GM23248 (cell line): ENCODE results near the gene AQR. TPM values are rescaled to one million over a fixed set of nuclear protein-coding genes. Genes with fewer than 3 reads are reported as not detected.
"Not testable (repeated sequence)": the region's sequence is repeated elsewhere in the genome, so short reads cannot be mapped to it uniquely, and the experiment has no call there.

Experiments
- DNase-seq: peaks from one replicate; pipeline ENCODE4 v3.0.0-alpha.2; 2015
- H2AFZ ChIP-seq: fragments of 200-600 bp; sonication (generic); 2 replicates; pipeline ENCODE4 v1.6.1; 2016; ENCODE audit warnings: antibody characterized with exemption
- H3F3A ChIP-seq: fragments of 200-600 bp; sonication (generic); 2 replicates; pipeline ENCODE4 v1.6.1; 2016; ENCODE audit warnings: mild to moderate bottlenecking, antibody characterized with exemption, mixed run types; ENCODE audit not compliant: insufficient read depth
- H3K27ac ChIP-seq: fragments of 200-600 bp; sonication (generic); 2 replicates; pipeline ENCODE4 v1.5.1; 2016; ENCODE audit warnings: mild to moderate bottlenecking
- H3K27me3 ChIP-seq: fragments of 200-600 bp; sonication (generic); replicated peaks from 2 replicates; pipeline ENCODE4 v1.6.1; 2016; ENCODE audit warnings: mild to moderate bottlenecking; ENCODE audit not compliant: insufficient read depth
- H3K36me3 ChIP-seq: fragments of 200-600 bp; sonication (generic); 2 replicates; pipeline ENCODE4 v1.6.1; 2016; ENCODE audit warnings: low read depth, mild to moderate bottlenecking
- H3K4me1 ChIP-seq: fragments of 200-600 bp; sonication (generic); 2 replicates; pipeline ENCODE4 v1.6.1; 2016; ENCODE audit warnings: mild to moderate bottlenecking; ENCODE audit not compliant: insufficient read depth
- H3K4me2 ChIP-seq: fragments of 200-600 bp; sonication (generic); one replicate; pipeline ENCODE4 v1.6.1; 2016; ENCODE audit warnings: mild to moderate bottlenecking; ENCODE audit not compliant: unreplicated experiment
- H3K4me3 ChIP-seq: fragments of 200-600 bp; sonication (generic); 2 replicates; pipeline ENCODE4 v1.5.1; 2016; ENCODE audit warnings: mild to moderate bottlenecking
- H3K79me2 ChIP-seq: fragments of 200-600 bp; sonication (generic); 2 replicates; pipeline ENCODE4 v1.6.1; 2016; ENCODE audit warnings: mild to moderate bottlenecking; ENCODE audit not compliant: insufficient read depth
- H3K9ac ChIP-seq: fragments of 200-600 bp; sonication (generic); 2 replicates; pipeline ENCODE4 v1.6.1; 2016; ENCODE audit warnings: mild to moderate bottlenecking
- H3K9me2 ChIP-seq: fragments of 200-600 bp; sonication (generic); 2 replicates; pipeline ENCODE4 v1.6.1; 2016; ENCODE audit warnings: mixed run types, mild to moderate bottlenecking, moderate library complexity; ENCODE audit not compliant: insufficient read depth
- H3K9me3 ChIP-seq: fragments of 200-600 bp; sonication (generic); one replicate; pipeline ENCODE4 v1.6.1; 2017; ENCODE audit warnings: low read depth
- H4K20me1 ChIP-seq: fragments of 200-600 bp; sonication (generic); 2 replicates; pipeline ENCODE4 v1.6.0; 2016; ENCODE audit not compliant: insufficient read depth
- EZH2 ChIP-seq: fragments of 200-600 bp; sonication (generic); IDR thresholded peaks from 2 replicates; pipeline ENCODE4 v1.6.1; 2018; ENCODE audit warnings: antibody characterized with exemption, mild to moderate bottlenecking; ENCODE audit not compliant: insufficient read depth, poor library complexity, severe bottlenecking
- EZH2phosphoT487 ChIP-seq: fragments of 200-600 bp; sonication (generic); IDR thresholded peaks from 2 replicates; pipeline ENCODE4 v1.6.1; 2018; ENCODE audit warnings: antibody characterized with exemption, moderate library complexity, mild to moderate bottlenecking, low read depth; ENCODE audit not compliant: insufficient read depth
- WGBS, 2 experiments: methylation state at CpG; one replicate each; pipeline ENCODE4 v1.1.6; 2015 to 2017; ENCODE audit warnings: low lambda C conversion rate in 2 of 2, low coverage in 1 of 2; ENCODE audit errors: missing lambda C conversion rate in 2 of 2; 5-methylcytosine and 5-hydroxymethylcytosine counted together
- in situ Hi-C: fragments of 300-500 bp; cut with MboI; formaldehyde crosslinking; loops from 2 replicates; pipeline ENCODE4 v1.15.0; 2020
- polyA plus RNA-seq: library from polyadenylated mRNA; unstranded; fragments of >200 nt; fragmentation: Nextera tagmentation; extraction: Ambion mirVana; gene quantifications from 2 replicates; pipeline ENCODE4 v1.2.1, GENCODE V29; 2016
- total RNA-seq: library from RNA; depleted of rRNA; stranded (reverse); fragments of >200 nt; shearing (Covaris generic); gene quantifications from 2 replicates; pipeline ENCODE4 v1.2.3, GENCODE V29; 2014

The AQR gene
- total and polyA plus RNA-seq, 2 experiments from 2014 or later, result 14.3 to 18.2 TPM

DNA sequence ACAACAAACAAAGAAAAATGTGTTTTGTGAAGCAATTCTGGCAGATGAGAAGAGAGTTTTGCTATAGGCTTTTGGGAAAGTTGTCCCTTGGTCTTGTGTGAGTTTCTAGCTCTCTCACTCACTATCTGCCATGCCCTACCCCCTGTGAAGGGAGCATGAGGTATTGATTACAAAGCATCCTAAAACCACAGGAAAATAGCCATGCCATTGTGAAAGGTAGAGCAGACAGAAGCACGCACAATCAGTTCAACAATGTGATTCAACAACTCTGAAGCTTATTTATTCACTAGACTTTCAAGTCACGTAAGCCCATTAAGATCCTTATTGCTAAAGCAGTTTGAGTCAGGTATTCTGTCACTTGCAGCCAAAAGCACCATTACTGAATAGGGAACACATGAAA, 6.5 kb upstream of the AQR start:
- Histone ChIP-seq H3K9ac (no peak overlapping the region), H3K4me3 (no peak overlapping the region), H2AFZ (no peak overlapping the region), H3K4me1 (no peaks in the 10 kb centered on the region), H4K20me1 (no peaks in the 10 kb centered on the region), H3F3A (0 out of 2 replicates have a peak, but pooled peaks cover 14% of the 10 kb centered on the region), H3K79me2 (peaks cover 16% of the 10 kb centered on the region; the same call in 1 of the 2 replicates), H3K36me3 (0 out of 2 replicates have a peak, but pooled peaks cover 4% of the 10 kb centered on the region), H3K9me3 (no peaks in the 10 kb centered on the region), H3K27me3 (no peaks in the 10 kb centered on the region), H3K27ac (no peak overlapping the region), H3K9me2 (no peaks in the 10 kb centered on the region), H3K4me2 (no peak overlapping the region)
- 98% methylated on average over 2 of the region's 2 CpGs for WGBS, 2 experiments
- no peak for TF ChIP-seq EZH2
- TF ChIP-seq EZH2phosphoT487, result no peak
- DNase-seq, result no peak
- in situ Hi-C loops, result no loop called here

DNA sequence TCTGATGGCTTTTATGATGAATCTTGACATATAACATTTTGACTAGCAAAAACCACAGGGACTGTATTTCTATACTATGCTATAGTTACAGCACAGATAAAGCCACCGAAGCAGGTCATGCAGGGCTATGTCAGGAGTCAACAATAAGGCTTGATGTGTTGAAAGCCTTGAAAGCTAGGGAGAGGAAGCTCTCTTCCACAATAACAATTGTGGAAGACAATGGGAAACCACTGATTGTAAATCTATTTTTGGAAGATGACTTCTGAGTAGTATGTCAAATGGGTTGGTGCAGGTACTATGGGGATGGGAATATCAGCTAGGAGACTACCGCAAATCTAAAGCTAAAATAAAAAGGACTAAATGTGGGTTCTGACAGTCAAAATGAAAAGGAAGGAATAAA, 4.0 kb upstream of the AQR start:
- Histone ChIP-seq H3K4me2 (no peak overlapping the region), H3K36me3 (0 out of 2 replicates have a peak, but pooled peaks cover 4% of the 10 kb centered on the region), H3K27ac (no peak overlapping the region), H3K9me3 (no peaks in the 10 kb centered on the region), H4K20me1 (no peaks in the 10 kb centered on the region), H3K27me3 (no peaks in the 10 kb centered on the region), H3F3A (0 out of 2 replicates have a peak, but pooled peaks cover 14% of the 10 kb centered on the region), H3K4me3 (no peak overlapping the region), H2AFZ (no peak overlapping the region), H3K4me1 (peaks cover 2% of the 10 kb centered on the region; the same call in 1 of the 2 replicates), H3K9me2 (no peaks in the 10 kb centered on the region), H3K79me2 (peaks cover 10% of the 10 kb centered on the region), H3K9ac (no peak overlapping the region)
- DNase-seq, result no peak
- WGBS, 2 experiments, result 98 to 100% methylated on average over 2 of the region's 2 CpGs
- in situ Hi-C loops, result no loop called here
- TF ChIP-seq EZH2 (no peak), EZH2phosphoT487 (no peak)

DNA sequence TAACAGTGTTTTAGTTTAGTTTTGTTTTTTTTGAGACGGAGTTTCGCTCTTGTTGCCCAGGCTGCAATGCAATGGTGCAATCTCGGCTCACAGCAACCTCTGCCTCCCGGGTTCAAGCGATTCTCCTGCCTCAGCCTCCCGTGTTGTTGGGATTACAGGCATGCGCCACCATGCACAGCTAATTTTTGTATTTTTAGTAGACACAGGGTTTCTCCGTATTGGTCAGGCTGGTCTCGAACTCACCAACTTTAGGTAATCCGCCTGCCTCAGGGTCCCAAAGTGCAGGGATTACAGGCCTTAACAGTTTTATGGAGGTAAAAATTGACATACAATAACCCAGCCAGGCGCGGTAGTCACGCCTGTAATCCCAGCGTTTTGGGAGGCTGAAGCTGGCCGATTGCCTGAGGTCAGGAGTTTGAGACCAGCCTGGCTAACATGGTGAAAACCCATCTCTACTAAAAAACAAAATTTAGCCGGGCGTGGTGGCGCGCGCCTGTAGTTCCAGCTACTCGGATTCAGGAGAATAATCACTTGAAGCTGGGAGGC, 629 bp upstream of the AQR start:
- peaks cover 43% of the 10 kb centered on the region for H3K79me2 ChIP-seq
- H3F3A ChIP-seq, H4K20me1 ChIP-seq, DNase-seq, H3K9me2 ChIP-seq, in situ Hi-C loops, H3K36me3 ChIP-seq, H3K9me3 ChIP-seq, H3K27me3 ChIP-seq: not testable (repeated sequence)
- peak overlapping the region; percentile 72 for H3K4me2 ChIP-seq
- H3K4me1 ChIP-seq, result peaks cover 15% of the 10 kb centered on the region; the same call in 1 of the 2 replicates
- H3K9ac ChIP-seq, result peak overlapping the region; percentile 93
- H3K4me3 ChIP-seq, result peak overlapping the region; percentile 97
- peak overlapping the region; percentile 40 for H3K27ac ChIP-seq
- WGBS, 2 experiments, result 68 to 70% methylated on average over 21 of the region's 21 CpGs
- H2AFZ ChIP-seq, result peak overlapping the region; percentile 96

DNA sequence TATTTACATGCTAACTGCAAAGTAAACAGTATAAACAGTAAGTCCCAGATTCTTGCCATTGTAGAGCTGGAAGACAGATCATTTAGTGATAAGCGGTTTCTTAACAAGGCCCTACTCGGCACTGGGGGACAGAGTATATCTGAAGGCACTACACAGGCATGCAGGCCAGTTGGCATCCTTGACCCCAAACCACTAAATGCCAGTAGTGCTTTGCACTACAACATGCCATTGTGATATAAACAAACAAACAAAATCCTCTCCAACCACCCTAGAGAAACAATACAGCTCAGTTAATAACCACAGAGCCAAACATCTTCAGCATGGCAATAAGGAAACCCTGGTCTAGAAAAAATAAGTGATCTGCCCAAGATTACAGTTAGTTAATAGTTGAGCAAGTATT, 5.3 kb downstream of the AQR start:
- 97 to 100% methylated on average over 2 of the region's 2 CpGs for WGBS, 2 experiments
- Histone ChIP-seq H3K27ac (no peak overlapping the region), H3K79me2 (peaks cover 89% of the 10 kb centered on the region), H2AFZ (no peak overlapping the region), H3K9ac (no peak overlapping the region), H3K4me2 (no peak overlapping the region), H3K36me3 (peaks cover 20% of the 10 kb centered on the region; the same call in 1 of the 2 replicates), H3K27me3 (no peaks in the 10 kb centered on the region), H3K4me3 (no peak overlapping the region), H3K9me2 (no peaks in the 10 kb centered on the region), H4K20me1 (no peaks in the 10 kb centered on the region), H3K4me1 (peaks cover 15% of the 10 kb centered on the region; the same call in 1 of the 2 replicates), H3K9me3 (no peaks in the 10 kb centered on the region), H3F3A (no peaks in the 10 kb centered on the region)
- no peak for DNase-seq
- in situ Hi-C loops, result no loop called here
- no peak for TF ChIP-seq EZH2

- Histone ChIP-seq H4K20me1 (no peaks in the 10 kb centered on the region), H3K27ac (no peak overlapping the region), H3K4me1 (peaks cover 9% of the 10 kb centered on the region; the same call in 1 of the 2 replicates), H3K4me3 (no peak overlapping the region), H3K79me2 (peaks cover 50% of the 10 kb centered on the region), H3K9ac (no peak overlapping the region), H3K27me3 (no peaks in the 10 kb centered on the region), H3K9me3 (no peaks in the 10 kb centered on the region), H3F3A (peaks cover 15% of the 10 kb centered on the region; the same call in 1 of the 2 replicates), H3K36me3 (peaks cover 18% of the 10 kb centered on the region), H2AFZ (no peak overlapping the region), H3K9me2 (no peaks in the 10 kb centered on the region), H3K4me2 (no peak overlapping the region)
- no peak for DNase-seq
- in situ Hi-C loops, result no loop called here
- WGBS, 2 experiments, result 76 to 84% methylated on average over 8 of the region's 8 CpGs
- TF ChIP-seq EZH2 (no peak), EZH2phosphoT487 (no peak)
These were observed 15.7 kb downstream of the AQR start for GRCh38 chr15:34953851-34954250.
